GM18519 (cell line): ENCODE data around the gene HMGCS2.

Source experiments
- ATAC-seq: cut with Tn5 transposase; IDR thresholded peaks from one replicate; pipeline ENCODE4 v1.9.1; 2021; ENCODE audit warnings: mild to moderate bottlenecking, moderate library complexity; ENCODE audit not compliant: unreplicated experiment, low FRiP score

Gene HMGCS2

DNA sequence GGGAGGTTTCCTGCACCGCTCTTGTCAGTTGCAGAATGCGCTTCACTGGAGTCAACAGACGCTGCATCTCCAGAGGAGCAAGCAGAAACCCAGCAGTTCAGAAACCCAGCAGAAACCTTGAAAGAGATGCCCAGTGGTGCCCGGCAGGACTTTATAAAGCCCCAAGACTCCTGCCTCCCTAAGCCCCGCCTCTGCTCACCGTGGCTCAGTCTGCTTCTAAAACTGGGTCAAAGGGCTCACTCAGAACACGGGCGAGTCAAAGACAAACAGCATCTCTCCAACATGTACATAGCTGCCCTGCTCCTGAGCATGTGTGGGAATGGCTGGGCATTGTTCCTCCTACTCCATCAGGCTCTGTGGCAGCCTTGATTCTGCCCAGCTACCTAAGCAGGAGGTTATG is at the start of gene HMGCS2:
Gene HMGCS2, minus strand, starts transcription at position 128 of the 400 bp plus-strand sequence. Its CDS starts 61 bp downstream, at position 67.
- ATAC-seq, result no peak

DNA sequence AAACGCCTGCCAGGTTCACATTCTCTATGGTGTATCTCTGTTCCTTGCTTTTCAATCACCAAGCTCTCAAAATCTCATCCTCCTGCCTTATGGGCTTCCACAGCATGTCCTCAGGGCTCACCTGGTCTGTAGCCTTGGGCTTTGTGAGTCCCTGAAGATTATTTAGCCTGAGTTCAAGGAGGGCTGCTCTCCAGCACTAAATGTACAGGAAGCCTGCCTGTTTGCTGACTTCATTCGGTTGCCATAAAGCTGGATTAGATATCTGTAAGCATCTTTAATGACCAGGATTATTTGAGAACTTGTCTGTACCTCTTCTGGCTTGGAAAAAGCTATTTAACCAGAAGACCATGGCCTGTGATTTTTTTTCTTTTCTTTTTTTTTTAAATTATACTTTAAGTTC is 49.5 kb upstream of the HMGCS2 start:
- ATAC-seq, result no peak

DNA sequence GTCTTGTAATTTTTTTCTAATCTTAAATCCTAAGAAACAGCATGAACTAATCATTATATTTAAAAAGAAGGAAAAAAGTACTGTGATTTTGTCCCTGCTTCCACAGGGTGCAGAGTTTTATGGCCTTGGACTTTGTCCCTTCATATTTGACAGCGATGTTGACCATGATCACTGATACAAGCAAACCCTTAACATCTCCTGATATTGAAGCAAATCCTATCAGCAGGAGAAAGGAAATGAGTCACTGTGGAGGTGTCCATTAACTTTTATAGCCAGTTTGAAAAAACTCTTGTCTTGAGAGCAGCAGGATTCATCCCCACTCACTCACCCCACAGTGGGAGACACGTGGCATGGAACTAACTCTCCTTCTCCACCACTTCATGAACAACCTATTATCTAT is 47.7 kb upstream of the HMGCS2 start:
- no peak for ATAC-seq

DNA sequence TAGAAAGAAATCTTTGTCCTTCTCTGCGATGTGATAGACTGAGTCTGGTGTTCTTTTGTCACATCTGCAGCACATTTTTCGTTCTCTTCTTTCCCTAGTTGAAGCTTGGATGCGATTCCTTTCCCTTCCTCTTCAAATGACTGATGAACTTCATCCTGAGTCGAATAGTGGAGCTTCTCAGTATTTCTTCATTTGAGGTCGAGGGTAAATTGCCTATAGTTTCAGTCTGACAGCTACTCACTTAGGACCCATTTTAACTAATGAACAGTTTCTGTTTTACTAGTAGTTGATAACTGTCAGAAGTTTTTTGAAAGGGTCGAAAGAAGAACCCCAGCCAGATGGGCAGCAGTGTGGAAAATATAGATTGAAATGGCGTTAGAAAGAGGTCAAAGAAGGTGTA is 47.2 kb upstream of the HMGCS2 start:
- no peak for ATAC-seq

DNA sequence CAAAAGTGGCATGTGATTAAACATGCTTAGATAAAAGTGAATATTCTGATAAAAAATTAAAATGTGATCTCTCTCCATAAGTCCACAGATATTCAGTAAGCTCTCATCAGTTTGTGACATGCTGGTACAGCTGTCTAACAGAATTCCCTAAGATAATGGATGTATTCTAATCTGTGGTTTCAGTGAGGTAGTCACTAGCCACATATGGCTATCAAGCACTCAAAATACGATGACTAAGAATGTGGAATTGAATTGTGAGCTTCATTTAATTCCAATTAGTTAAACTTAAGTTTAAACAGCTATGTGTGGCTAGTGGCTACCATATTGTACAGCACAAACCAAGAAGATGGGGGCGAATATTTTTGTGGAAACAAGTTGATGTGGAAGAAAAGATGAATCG is 46.7 kb upstream of the HMGCS2 start:
- no peak for ATAC-seq

DNA sequence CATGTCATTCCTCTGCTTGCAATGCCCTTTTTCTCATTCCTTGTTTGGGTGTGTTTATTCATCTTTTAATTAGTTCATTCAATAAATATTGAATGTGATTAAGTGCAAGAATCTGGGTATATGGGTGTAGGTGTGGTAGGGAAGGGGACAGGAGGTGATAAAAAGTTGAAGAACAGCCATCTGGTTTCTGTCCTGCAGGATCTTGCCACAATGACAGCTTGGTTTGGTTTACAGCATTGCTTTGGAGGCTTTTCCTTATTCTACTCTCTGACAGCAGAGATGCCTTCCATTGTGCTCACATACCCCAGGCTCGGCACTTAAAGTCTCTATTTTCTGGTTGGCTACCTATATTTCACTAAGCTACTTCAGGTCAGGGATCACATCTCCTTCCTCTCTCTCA is 45.6 kb upstream of the HMGCS2 start:
- ATAC-seq, result no peak

DNA sequence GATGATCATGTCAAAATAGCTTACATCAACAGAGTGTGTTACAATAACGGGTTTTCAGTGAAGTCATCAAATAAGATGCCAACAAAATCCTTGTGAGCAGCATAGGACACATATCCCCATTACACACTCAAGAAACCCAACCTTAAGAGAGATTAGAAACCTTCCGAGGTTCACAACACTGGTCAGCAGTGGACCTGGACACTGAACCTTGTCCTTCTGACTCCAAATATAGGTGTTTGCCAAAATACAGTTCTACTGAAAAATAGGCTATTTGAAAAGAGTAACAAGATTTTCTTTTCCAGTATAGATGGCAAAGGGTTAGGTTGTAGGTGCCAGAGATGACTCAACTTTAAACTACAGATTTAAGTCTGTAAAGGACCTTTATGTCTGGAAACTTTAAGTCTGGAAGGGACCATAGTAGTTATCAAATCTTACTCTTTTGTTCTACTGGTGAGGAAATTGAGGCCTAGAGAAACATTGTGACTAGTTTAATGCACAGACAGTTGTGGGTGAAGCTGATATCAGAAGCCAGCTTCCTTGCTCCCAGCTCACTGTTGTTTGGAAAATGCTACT is 43.4 kb upstream of the HMGCS2 start:
- ATAC-seq, result no peak

DNA sequence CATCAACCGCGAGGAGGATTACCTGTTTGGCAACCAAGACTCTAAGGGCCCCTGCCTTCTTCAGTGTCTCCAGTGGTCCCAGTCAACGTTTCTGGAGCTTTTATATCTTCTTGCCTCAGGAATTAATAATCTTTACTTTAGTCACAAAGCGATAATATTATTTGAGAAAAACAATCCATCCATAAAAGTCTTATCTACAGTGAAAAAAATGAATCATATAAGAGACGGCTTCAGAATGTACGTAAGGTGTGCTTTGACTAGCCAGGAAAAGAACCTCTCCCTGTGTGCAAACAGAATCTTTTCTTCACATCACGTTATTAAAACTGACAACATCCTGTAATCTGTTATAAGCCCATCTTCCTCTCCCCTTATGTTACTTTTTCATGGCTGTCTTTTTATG is 42.7 kb upstream of the HMGCS2 start, which contains the start of gene REG4:
Gene REG4, minus strand, starts transcription at position 74 of the 400 bp plus-strand sequence. CDS start 2,691 bp downstream, outside the sequence.
- ATAC-seq, result no peak

DNA sequence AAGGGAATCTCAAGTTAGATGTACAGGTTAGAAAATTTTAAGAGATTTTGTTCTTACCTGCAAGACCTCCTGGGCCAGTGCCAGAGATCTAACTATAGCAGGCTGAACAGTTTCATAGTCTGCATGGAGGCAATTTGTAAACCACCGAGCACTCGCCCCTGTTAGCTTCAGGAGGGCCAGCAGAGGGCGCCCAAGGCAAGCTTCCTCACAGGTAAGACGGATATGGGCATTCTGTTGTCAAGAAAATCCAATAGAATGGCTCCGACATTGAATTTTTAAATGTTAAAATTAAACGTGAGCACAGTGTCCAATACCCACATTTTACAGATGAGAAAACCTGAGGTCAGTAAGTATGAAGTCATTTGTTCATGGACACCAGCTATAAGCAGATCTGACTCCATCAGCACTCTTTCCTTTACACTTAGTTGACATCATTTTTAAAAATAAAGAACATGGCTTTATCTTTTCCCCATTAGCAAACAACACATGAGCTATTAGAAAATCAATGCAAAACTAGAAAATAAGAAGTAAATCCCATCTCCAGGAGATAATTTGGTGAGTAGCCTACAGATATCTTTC is 40.4 kb upstream of the HMGCS2 start:
- ATAC-seq, result peak; percentile 67

DNA sequence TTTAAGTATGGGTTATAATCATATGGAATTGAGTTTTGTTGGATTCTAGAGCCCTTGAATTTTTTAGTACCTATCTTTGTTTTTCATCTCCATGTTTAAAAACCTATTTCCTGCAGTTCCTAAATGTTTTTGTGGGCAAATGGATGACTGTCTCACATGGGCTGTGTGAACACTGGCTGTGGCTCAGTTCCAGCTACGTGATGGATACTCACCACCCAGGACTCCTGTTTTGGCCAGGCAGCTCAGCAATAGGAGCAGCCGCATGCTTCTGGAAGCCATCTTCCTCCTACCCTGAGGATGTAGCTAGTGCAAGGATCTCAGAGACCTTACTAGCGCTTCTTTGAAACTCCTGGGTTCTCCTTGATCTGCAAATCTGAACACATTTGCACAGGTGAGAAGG is 39.8 kb upstream of the HMGCS2 start:
- ATAC-seq, result no peak

DNA sequence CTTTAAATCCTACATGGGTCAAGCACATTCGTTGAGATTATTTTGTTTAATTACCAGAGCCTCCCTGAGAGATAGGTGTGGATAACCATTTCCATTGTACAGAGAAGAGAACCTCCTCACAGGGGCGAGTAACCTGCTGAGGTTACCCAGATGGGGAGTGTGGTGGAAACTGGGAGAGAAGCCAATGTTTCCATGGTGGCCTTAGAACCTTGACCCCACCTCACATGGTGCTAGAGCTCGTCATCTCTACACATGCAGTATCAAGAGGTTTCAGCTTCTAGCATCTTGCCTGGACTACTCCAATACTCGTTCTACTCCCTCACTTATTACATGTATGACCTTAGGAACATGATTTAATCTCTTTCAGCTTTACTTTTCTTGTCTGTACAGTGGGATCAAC is 37.8 kb upstream of the HMGCS2 start:
- no peak for ATAC-seq

DNA sequence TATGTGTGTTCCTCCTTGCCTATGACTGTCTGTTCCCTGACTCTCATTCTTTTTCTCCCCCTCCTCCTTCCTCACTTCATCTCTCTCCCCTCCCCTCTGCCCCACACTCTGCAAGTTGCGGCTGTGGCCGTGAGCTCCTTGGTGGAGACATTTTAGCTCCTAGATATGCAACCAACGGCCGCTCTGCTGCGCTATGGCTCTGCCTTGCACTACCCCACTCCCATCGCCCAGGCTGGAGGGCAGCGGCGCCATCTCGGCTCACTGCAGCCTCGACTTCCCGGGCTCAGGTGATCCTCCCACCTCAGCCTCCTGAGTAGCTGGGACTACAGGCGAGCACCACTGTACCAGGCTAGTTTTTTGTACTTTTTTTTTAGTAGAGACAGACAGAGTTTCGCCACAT is 37.0 kb upstream of the HMGCS2 start:
- ATAC-seq, result no peak

DNA sequence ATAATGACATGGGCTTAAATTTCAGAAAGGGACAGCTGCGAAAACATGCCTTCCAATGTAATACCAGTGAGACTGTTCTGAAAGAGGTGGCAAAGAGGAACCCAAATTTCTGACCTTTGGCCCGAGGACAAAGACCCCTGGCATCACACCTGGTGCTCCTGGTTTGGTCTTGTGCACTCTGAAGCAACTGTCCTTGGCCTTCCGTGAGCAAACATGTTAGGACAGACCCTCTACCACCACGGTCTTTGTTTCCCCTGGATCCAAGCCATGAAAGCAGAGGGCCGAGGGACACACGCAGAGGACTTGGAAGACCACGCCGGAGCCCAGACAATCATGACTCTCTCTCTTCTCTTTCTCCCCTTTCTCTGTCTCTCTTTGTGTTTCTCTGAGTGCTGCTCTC is 36.5 kb upstream of the HMGCS2 start:
- ATAC-seq, result no peak

DNA sequence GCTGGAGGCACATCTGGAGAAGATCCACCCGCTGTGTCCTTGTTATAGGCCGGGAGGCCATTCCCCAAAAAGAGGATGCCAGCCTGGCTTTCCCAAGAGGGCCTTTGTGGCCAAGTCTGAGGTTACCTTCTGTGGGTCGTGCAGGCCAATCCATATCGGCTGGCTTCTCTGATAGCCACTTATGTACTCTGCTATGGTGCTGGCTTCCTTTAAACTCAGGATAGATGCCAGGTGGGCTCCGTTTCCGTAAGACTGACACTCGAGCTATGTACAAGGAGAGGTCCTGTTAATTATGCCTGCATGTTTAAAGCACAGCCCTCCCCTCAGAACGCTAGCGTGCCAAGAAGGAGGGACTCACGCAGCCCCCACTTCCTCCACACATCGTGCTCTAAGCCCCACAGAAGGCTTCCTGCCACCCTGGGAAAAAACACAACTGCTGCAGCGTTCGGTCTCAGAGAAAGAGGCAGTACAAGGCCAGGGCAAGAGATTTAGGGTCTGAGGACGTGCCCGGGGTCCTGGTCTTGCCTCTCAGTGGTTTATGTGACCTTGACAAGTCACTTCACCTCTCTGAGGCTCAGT is 31.0 kb upstream of the HMGCS2 start:
- no peak for ATAC-seq

DNA sequence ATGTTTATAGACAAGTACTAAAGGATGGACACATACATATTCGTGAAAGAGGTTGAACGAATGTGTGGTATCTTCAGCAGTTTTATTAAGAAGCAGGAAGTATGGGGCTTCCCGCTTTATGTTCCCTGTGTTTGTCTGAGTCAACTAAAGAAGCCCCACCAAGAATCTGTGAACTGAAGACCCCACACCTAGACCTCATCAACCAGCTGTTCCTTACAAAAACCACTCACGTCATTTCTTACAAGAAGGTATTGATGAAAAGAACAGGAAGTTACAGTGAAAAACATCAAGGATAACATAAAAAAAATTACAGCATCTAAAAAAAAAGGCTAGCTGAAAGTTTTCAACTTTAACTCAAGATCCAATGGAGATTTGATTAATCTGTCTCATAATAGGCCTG is 30.3 kb upstream of the HMGCS2 start:
- ATAC-seq, result no peak

DNA sequence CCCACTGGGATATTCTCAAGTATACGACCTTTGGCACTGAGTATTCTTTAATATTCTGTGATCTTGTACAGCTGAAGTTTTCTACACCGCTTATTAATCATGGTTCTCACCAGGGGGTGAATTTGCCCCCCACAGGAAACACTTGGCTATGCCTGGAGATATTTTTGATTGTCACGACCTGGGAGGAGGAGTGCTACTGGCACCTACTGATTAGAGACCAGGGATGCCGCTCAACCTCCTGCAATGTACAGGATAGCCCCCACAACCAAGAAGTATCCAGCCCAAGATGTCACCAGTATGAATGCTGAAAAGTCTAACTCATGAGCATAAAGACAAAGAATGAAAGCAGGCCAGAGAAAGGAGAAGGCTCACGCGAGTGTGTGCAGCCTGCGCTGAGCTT is 28.9 kb upstream of the HMGCS2 start:
- ATAC-seq, result no peak

DNA sequence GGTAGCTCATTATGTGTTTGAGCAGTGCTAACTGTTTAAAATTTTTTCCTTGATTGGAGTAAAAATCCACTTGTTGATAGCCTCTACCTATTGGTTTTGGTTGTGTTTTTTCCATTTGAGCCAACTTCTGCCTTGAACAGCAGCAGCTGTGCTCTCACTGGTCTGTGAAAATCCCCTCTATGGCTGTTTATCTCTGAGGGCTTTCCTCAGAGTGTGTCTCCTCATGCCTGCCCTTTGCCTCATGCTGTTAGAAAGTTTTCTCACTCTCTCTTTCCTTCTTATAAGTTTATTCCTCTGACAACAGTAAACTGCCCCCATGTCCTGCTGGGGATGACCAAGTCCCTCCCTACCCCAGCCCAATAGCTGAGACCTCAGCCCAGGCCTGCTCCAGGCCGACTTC is 28.5 kb upstream of the HMGCS2 start:
- no peak for ATAC-seq

DNA sequence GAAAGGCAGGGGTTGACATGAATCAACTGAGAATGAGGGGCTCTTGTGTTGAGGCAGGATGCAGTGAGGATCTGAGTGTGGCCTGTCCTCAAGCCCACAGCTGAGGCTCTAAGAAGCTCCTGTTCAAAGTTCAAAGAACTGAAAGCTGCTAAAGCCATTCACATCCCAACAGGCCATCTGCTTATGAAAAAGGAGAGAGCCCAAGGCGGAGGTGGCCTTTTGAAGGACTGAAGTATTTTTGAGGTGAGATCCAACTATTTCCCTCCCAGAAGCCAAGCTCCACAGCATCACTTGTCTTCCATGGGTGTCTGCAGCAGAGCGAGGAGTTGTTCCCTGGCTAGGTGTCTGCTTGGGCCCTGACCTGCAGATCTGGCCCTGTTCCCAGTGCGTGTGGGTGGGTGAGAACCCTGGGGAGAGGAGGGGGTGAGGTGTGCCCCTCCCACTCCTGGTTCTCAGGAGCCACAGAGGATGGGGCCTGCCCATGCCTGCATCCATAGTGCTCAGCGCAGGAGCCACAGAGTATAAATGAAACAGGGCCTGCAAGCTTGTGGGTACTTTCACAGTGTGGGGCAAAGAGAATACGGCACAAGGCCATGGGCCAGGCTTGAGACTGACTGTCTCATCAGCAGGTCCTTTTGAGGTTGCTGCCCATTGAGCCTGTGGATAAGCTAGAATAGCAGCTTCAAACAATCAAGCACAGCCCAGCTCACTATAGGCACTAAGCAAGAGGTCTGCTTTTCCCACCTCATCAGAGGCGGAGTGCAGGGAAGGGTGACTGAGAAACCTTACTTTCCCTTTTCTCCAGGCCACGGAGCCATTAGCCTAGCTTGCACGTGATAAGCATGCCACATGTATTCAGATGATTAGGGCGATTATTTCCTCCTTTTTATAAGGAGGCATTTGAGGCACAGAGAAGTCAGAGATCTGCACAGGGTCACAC is 26.8 kb upstream of the HMGCS2 start:
- ATAC-seq, result no peak

DNA sequence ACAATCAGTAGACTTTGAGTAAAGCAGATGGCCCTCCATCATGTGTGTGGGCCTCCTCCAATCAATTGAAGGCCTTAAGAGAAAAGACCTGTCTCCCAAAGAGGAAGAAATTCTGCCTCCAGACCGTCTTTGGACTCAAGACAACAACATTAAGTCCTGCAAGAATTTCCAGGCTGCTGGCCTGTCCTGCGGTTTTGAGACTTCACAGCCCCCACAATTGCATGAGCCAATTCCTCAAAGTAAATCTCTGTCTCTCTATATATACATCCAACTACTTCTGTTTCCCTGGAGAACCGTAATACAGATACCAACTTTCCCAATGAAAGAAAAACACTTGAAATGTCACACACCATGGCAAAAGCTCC is 26.2 kb upstream of the HMGCS2 start:
- ATAC-seq, result no peak

DNA sequence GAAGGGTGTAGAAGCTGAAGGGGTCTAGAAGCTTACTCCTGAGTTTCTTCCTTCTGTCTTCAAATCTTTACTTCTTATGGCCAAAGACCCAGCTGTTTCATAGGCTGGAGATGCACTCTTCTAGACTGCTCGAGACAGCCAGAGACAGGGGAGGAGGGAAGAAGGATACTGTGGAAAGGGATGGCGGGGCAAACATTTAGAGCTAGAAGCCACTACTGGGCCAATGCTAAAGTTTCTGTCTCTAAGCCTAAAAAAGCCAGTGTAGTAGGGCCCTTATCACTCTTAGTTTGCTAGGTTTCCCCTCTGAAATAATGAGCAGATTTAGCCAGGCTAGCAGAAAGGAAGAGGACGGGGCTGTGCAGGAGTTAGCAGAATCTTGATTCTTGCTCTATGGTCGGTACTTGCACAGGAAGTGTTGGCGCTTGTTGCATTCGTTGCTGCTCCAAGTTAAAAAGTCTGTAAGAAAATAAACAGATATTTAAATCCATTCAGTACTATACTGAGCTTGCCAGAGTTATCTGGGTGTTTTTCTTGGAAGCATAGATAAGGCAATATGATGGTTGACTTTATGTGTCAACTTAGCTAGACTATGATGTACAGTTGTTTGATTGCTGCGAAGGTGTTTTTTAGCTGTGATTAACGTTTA is 25.6 kb upstream of the HMGCS2 start:
- ATAC-seq, result no peak

DNA sequence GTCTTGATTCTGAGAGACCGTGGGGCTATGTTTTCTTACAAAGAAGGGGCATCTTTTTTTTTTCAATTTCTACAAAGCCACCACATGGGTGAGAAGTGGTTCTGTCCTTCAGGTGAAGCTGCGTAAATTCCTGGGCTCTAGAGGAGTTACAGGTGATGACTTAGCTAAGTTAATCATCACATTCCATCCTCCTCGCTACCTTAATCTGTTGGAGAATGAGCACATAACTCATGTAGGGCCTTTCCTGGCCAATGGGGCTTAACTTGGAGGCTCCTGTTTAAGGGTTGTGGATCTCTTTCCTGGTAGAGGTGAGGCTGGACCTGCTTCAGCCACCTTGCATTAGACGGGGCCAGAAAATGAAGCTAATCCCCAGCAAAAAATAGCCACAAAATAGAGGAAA is 22.7 kb upstream of the HMGCS2 start:
- ATAC-seq, result no peak
